ENCODE data around the gene ANKS3.

- TF ChIP-seq, protein P1, sequence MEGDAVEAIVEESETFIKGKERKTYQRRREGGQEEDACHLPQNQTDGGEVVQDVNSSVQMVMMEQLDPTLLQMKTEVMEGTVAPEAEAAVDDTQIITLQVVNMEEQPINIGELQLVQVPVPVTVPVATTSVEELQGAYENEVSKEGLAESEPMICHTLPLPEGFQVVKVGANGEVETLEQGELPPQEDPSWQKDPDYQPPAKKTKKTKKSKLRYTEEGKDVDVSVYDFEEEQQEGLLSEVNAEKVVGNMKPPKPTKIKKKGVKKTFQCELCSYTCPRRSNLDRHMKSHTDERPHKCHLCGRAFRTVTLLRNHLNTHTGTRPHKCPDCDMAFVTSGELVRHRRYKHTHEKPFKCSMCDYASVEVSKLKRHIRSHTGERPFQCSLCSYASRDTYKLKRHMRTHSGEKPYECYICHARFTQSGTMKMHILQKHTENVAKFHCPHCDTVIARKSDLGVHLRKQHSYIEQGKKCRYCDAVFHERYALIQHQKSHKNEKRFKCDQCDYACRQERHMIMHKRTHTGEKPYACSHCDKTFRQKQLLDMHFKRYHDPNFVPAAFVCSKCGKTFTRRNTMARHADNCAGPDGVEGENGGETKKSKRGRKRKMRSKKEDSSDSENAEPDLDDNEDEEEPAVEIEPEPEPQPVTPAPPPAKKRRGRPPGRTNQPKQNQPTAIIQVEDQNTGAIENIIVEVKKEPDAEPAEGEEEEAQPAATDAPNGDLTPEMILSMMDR (IDR thresholded peaks at IDR 0.05; ENCODE audit: low read depth, low read length), result 0 out of 2 replicates have a peak, but pooled peaks have one; percentile 10
- TF ChIP-seq EZH2phosphoT487 (IDR thresholded peaks at IDR 0.05; ENCODE audit: low read depth), result no peak
Observed at GRCh38 chr16:4682616-4683254, 51.3 kb downstream of the ANKS3 start.

Data from OCI-LY3 (cell line).